Kidney epithelial cell (primary cell): ENCODE data around the gene LUC7L3. TPM values are rescaled to one million over a fixed set of nuclear protein-coding genes. Genes with fewer than 3 reads are reported as not detected.

Experiments used
- DNase-seq: peaks from one replicate; pipeline ENCODE4 v3.0.0-alpha.2; 2010; ENCODE audit warnings: low read depth
- H3K27me3 ChIP-seq: 2 replicates; pipeline ENCODE4 v1.6.0; 2011; ENCODE audit warnings: low read length; ENCODE audit not compliant: control insufficient read depth, insufficient read depth
- H3K36me3 ChIP-seq: 2 replicates; pipeline ENCODE4 v1.5.1; 2011; ENCODE audit warnings: low read length; ENCODE audit not compliant: control insufficient read depth, insufficient read depth
- H3K4me3 ChIP-seq: 2 replicates; pipeline ENCODE4 v1.5.1; 2011; ENCODE audit warnings: low read depth, mild to moderate bottlenecking, control low read depth, low read length
- CTCF ChIP-seq: IDR thresholded peaks from 2 replicates; pipeline ENCODE4 v1.5.1; 2011; ENCODE audit warnings: mild to moderate bottlenecking, moderate library complexity, low read length, control low read depth, inconsistent platforms; ENCODE audit not compliant: insufficient read depth, poor library complexity, severe bottlenecking
- total RNA-seq: library from RNA; depleted of rRNA; stranded (reverse); fragments of >200 nt; gene quantifications from 2 replicates; pipeline ENCODE4 v1.2.3, GENCODE V29; 2015

LUC7L3 gene
- total RNA-seq, 1 donor from 2014 or later: 31.5 TPM

GRCh38 chr17:50778988-50779387, 59.6 kb downstream of the LUC7L3 start:
- Histone ChIP-seq H3K36me3 (no peaks in the 10 kb centered on the region), H3K4me3 (no peak overlapping the region), H3K27me3 (peaks cover 5% of the 10 kb centered on the region)
- TF ChIP-seq CTCF: no peak
- no peak for DNase-seq

- no peak overlapping the region for H3K4me3 ChIP-seq
- no peak for TF ChIP-seq CTCF
- DNase-seq: no peak
- peaks cover 5% of the 10 kb centered on the region for H3K27me3 ChIP-seq
- no peaks in the 10 kb centered on the region for H3K36me3 ChIP-seq
These were observed 60.4 kb downstream of the LUC7L3 start for GRCh38 chr17:50779747-50780353.

- no peak for DNase-seq
- H3K36me3 ChIP-seq: no peaks in the 10 kb centered on the region
- H3K27me3 ChIP-seq: peaks cover 5% of the 10 kb centered on the region
- TF ChIP-seq CTCF: no peak
- peak overlapping the region; percentile 11 for H3K4me3 ChIP-seq
These were observed 61.8 kb downstream of the LUC7L3 start for GRCh38 chr17:50781167-50781566.

GRCh38 chr17:50783193-50783660, 63.8 kb downstream of the LUC7L3 start:
- peak; percentile 100 for TF ChIP-seq CTCF
- Histone ChIP-seq H3K36me3 (no peaks in the 10 kb centered on the region), H3K4me3 (no peak overlapping the region), H3K27me3 (peaks cover 5% of the 10 kb centered on the region)
- peak; percentile 39 for DNase-seq

- TF ChIP-seq CTCF: no peak
- Histone ChIP-seq H3K27me3 (peaks cover 5% of the 10 kb centered on the region), H3K36me3 (no peaks in the 10 kb centered on the region), H3K4me3 (no peak overlapping the region)
- DNase-seq: no peak
These were observed 64.5 kb downstream of the LUC7L3 start for GRCh38 chr17:50783905-50784304.

- no peak for DNase-seq
- no peak overlapping the region for H3K4me3 ChIP-seq
- no peaks in the 10 kb centered on the region for H3K36me3 ChIP-seq
- H3K27me3 ChIP-seq: peaks cover 5% of the 10 kb centered on the region
- no peak for TF ChIP-seq CTCF
These were observed 65.7 kb downstream of the LUC7L3 start for GRCh38 chr17:50785126-50785525.
